A673 (cell line): ENCODE data around the gene VSTM2L. TPM values are rescaled to one million over a fixed set of nuclear protein-coding genes. Genes with fewer than 3 reads are reported as not detected.

Experiments used
- BruUV-seq: library from RNA; stranded (reverse); fragments of 400-500 nt; replicated peaks from 2 replicates; lab custom pipeline; 2021; lab: Mats Ljungman, UMichigan
- CTCF ChIA-PET: fragments of 300-600 bp; sonication (Branson Sonifier 250); formaldehyde crosslinking; loops from one replicate; lab custom pipeline; 2022; ENCODE audit warnings: antibody characterized with exemption; lab: Charles Lee
- POLR2A ChIA-PET: fragments of 300-600 bp; sonication (Branson Sonifier 250); formaldehyde crosslinking; loops from one replicate; lab custom pipeline; 2022; ENCODE audit warnings: antibody characterized with exemption; ENCODE audit not compliant: low non-redundant PET; lab: Charles Lee
- DNase-seq: peaks from one replicate; pipeline ENCODE4 v3.0.0-alpha.2; 2015; ENCODE audit warnings: low spot score
- H3K27ac ChIP-seq: fragments of 200-600 bp; sonication (generic); 2 replicates; pipeline ENCODE4 v1.5.1; 2016; ENCODE audit warnings: mixed run types, low read depth, mild to moderate bottlenecking, mixed read lengths, antibody characterized with exemption, low read length; ENCODE audit not compliant: poor library complexity, severe bottlenecking
- H3K27me3 ChIP-seq: fragments of 200-600 bp; sonication (generic); replicated peaks from 2 replicates; pipeline ENCODE4 v1.6.1; 2017; ENCODE audit warnings: mixed run types, low read depth, mild to moderate bottlenecking, mixed read lengths, antibody characterized with exemption, low read length; ENCODE audit not compliant: insufficient read depth, poor library complexity
- H3K36me3 ChIP-seq: fragments of 200-600 bp; sonication (generic); 2 replicates; pipeline ENCODE4 v1.6.1; 2016; ENCODE audit warnings: mixed run types, mild to moderate bottlenecking, mixed read lengths, antibody characterized with exemption, low read length; ENCODE audit not compliant: insufficient read depth, poor library complexity, severe bottlenecking
- H3K4me1 ChIP-seq: fragments of 200-600 bp; sonication (generic); 2 replicates; pipeline ENCODE4 v1.6.1; 2017; ENCODE audit warnings: mixed run types, mild to moderate bottlenecking, mixed read lengths, antibody characterized with exemption, low read length; ENCODE audit not compliant: insufficient read depth, poor library complexity, severe bottlenecking
- H3K4me3 ChIP-seq: fragments of 200-600 bp; sonication (generic); 2 replicates; pipeline ENCODE4 v1.5.1; 2016; ENCODE audit warnings: low read depth, mixed run types, mild to moderate bottlenecking, mixed read lengths, low read length; ENCODE audit not compliant: poor library complexity, severe bottlenecking
- H3K9me3 ChIP-seq: fragments of 200-600 bp; sonication (generic); 2 replicates; pipeline ENCODE4 v1.6.1; 2016; ENCODE audit warnings: mixed run types, low read depth, mild to moderate bottlenecking, mixed read lengths, antibody characterized with exemption, low read length; ENCODE audit not compliant: poor library complexity, severe bottlenecking
- EZH2 ChIP-seq: fragments of 200-600 bp; sonication (generic); IDR thresholded peaks from 2 replicates; pipeline ENCODE4 v1.6.1; 2017; ENCODE audit warnings: borderline replicate concordance, low read depth, mild to moderate bottlenecking, mixed read lengths, antibody characterized with exemption, low read length; ENCODE audit not compliant: poor library complexity, severe bottlenecking
- intact Hi-C: fragments of 100-400 bp; cut with micrococcal nuclease; formaldehyde crosslinking; loops from one replicate; pipeline ENCODE4 v1.10.0; 2022; ENCODE audit not compliant: unreplicated experiment
- total RNA-seq: library from RNA; stranded (reverse); gene quantifications from 2 replicates; pipeline ENCODE4 v1.2.3, GENCODE V29; 2021
- TF ChIP-seq, protein P1 (sequence below): fragments of 300-800, 200-600 bp; sonication (generic); conservative IDR thresholded peaks from 2 replicates; pipeline ENCODE4 v1.5.1; 2017; ENCODE audit warnings: low read depth, mild to moderate bottlenecking, antibody characterized with exemption, low read length, moderate library complexity, mixed read lengths

The VSTM2L gene
- total RNA-seq, 1 experiment from 2014 or later = 23.3 TPM

DNA sequence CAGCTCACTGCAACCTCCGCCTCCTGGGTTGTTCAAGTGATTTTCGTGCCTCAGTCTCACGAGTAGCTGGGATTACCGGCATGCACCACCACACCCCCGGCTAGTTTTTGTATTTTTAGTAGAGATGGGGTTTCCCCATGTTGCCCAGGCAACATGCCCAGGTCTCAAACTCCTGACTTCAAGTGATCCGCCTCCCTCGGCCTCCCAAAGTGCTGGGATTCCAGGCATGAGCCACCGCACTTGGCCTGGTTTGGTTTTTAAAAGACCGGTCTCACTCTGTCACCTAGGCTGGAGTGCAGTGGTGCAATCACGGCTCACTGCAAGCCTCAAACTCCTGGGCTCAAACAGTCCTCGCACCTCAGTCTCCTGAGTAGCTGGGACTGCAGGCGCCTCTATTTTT lies 40.1 kb downstream of the VSTM2L start:
- POLR2A ChIA-PET = no interaction called here
- DNase-seq = no peak

DNA sequence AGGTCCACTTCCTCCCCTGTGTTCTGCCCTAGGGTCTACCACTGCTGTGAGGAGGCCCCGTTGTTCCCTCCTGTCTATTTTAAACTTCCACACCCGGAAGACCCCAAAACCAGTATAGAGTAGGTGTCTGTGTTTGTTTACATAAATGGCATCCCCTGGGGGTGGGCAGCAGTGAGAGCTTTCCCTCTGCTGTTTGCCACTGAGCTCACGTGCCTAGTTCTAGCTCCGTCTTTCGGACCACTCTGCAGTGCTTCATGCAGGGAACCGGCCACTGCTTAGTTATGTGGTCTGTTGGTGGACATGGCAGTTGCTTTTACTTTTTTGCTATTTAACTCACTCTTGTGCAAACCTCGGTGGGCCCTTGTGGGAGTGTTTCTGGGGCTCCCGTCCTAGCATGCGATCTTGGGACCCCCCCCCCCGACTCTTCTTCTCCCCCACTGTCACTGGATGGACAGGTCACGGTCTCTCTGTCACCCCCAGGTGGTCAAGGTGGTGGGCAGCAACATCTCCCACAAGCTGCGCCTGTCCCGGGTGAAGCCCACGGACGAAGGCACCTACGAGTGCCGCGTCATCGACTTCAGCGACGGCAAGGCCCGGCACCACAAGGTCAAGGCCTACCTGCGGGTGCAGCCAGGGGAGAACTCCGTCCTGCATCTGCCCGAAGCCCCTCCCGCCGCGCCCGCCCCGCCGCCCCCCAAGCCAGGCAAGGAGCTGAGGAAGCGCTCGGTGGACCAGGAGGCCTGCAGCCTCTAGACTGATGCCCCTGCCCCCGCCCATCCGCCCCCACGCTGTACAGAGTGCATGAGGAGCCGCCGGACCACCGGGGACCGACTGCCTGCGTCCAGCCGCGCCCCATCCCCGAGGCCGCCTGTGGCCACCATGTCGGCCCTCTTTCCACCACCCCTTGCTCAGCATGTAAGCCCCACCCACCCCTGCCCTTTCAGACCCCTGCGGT lies 40.9 kb downstream of the VSTM2L start:
- intact Hi-C loops = no loop called here
- Histone ChIP-seq H3K27me3 (no peaks in the 10 kb centered on the region), H3K36me3 (no peaks in the 10 kb centered on the region), H3K4me3 (no peak overlapping the region), H3K27ac (no peak overlapping the region), H3K9me3 (no peaks in the 10 kb centered on the region), H3K4me1 (no peaks in the 10 kb centered on the region)
- BruUV-seq = no TSS peak
- POLR2A ChIA-PET = no interaction called here
- no peak for TF ChIP-seq EZH2
- TF ChIP-seq, protein P1, sequence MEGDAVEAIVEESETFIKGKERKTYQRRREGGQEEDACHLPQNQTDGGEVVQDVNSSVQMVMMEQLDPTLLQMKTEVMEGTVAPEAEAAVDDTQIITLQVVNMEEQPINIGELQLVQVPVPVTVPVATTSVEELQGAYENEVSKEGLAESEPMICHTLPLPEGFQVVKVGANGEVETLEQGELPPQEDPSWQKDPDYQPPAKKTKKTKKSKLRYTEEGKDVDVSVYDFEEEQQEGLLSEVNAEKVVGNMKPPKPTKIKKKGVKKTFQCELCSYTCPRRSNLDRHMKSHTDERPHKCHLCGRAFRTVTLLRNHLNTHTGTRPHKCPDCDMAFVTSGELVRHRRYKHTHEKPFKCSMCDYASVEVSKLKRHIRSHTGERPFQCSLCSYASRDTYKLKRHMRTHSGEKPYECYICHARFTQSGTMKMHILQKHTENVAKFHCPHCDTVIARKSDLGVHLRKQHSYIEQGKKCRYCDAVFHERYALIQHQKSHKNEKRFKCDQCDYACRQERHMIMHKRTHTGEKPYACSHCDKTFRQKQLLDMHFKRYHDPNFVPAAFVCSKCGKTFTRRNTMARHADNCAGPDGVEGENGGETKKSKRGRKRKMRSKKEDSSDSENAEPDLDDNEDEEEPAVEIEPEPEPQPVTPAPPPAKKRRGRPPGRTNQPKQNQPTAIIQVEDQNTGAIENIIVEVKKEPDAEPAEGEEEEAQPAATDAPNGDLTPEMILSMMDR = 0 out of 2 replicates have a peak, but pooled peaks have one; percentile 9
- CTCF ChIA-PET = interaction anchor here (0.7 kb wide), 1 partner anchor 45 kb away, joined by 3 read pairs; no protein-coding TSS in a partner anchor
- DNase-seq = no peak

More for the DNA sequence above, 40.1 kb downstream of the VSTM2L start:
- Histone ChIP-seq H3K27me3 (no peaks in the 10 kb centered on the region), H3K9me3 (no peaks in the 10 kb centered on the region), H3K27ac (no peak overlapping the region), H3K4me3 (no peak overlapping the region), H3K4me1 (no peaks in the 10 kb centered on the region), H3K36me3 (no peaks in the 10 kb centered on the region)
- no TSS peak for BruUV-seq
- TF ChIP-seq EZH2 = no peak
- TF ChIP-seq, protein P1 = no peak
- intact Hi-C loops = no loop called here
- CTCF ChIA-PET = no interaction called here

DNA sequence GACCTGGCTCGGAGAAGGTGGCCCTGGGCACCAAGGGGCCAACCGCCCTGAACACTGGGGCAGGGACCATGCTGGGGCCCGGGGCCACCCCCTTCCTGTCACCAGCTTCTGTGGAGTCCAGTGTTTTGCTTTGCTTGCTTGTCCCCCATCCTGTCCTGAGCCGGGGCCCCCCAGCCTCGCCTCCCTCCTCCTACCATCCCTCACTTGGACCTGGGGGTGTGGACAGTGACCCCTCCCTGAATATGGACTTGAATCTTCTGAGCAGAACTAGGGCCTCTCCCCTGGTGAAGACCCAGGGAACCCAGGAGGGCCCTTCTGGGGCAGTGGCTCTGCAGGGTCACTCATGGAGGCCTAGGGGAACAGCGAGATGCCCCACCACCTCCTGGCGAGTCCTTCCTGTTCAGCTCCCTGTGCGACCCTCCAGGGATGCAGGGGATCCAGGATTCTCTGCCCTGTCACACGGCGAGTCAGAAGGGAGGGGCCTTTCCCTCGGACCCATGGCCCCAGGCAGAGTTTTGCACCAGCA lies 41.6 kb downstream of the VSTM2L start:
- no peak for DNase-seq
- intact Hi-C loops = no loop called here
- TF ChIP-seq EZH2 = no peak
- TF ChIP-seq, protein P1 = no peak
- ChIA-PET POLR2A (interaction anchor here (0.5 kb wide), 1 partner anchor 48 kb away, joined by 3 read pairs; no protein-coding TSS in a partner anchor), CTCF (interaction anchor here (0.7 kb wide), 1 partner anchor 46 kb away, joined by 3 read pairs; no protein-coding TSS in a partner anchor)
- Histone ChIP-seq H3K4me3 (no peak overlapping the region), H3K9me3 (no peaks in the 10 kb centered on the region), H3K27me3 (no peaks in the 10 kb centered on the region), H3K36me3 (no peaks in the 10 kb centered on the region), H3K4me1 (no peaks in the 10 kb centered on the region), H3K27ac (no peak overlapping the region)
- BruUV-seq = TSS peak; percentile 49
